GM18873 (cell line): ENCODE results near the gene GNG2.

Source experiments
- ATAC-seq: cut with Tn5 transposase; IDR thresholded peaks from one replicate; pipeline ENCODE4 v1.9.1; 2021; ENCODE audit warnings: mild to moderate bottlenecking, moderate library complexity, moderate number of reproducible peaks; ENCODE audit not compliant: unreplicated experiment, low FRiP score

Gene GNG2

GRCh38 chr14:52015411-52016030 lies 155.1 kb downstream of the GNG2 start:
- ATAC-seq: no peak

GRCh38 chr14:52018252-52018651 lies 157.8 kb downstream of the GNG2 start:
- ATAC-seq: no peak

GRCh38 chr14:52018970-52019369 lies 158.6 kb downstream of the GNG2 start:
- no peak for ATAC-seq
